Measurements from ENCODE around the gene EIF4A3. TPM values are rescaled to one million over a fixed set of nuclear protein-coding genes. Genes with fewer than 3 reads are reported as not detected.
"Not testable (repeated sequence)": the region's sequence is repeated elsewhere in the genome, so short reads cannot be mapped to it uniquely, and the experiment has no call there.

The EIF4A3 gene
- polyA plus RNA-seq, 4 donors = 102 to 122 (median 115) TPM

GRCh38 chr17:80173916-80174315 is 27.0 kb upstream of the EIF4A3 start:
- DNase-seq (ENCODE audit: low read depth in 4 of 4, low spot score in 3 of 4) = no peak

- no peak for DNase-seq (ENCODE audit: low read depth in 4 of 4, low spot score in 3 of 4)
These were observed 26.2 kb upstream of the EIF4A3 start for GRCh38 chr17:80173126-80173525.

DNA sequence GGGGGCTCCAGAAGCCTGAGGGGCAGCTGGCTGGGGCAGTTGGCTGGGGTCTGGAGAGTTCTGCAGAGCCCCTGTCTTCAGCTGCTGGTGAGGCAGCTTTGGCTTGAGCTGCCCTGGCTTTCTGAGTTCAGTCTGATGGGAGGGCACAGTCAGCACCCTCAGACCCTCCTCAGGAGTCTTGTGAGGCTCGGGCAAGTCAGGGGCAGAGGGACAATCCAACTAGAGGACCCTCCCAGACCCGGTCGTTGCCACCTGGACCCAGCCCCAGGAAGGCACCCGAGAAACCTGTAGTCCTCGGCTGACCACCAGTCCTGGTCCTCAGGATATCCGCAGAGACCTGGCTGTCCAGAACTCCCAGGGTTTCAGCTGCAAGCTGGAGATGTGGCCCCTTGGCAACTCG is 24.8 kb upstream of the EIF4A3 start:
- DNase-seq (ENCODE audit: low read depth in 4 of 4, low spot score in 3 of 4) = no peak

- no peak for DNase-seq (ENCODE audit: low read depth in 4 of 4, low spot score in 3 of 4)
These were observed 23.0 kb upstream of the EIF4A3 start, which contains the start of gene CARD14 for GRCh38 chr17:80169784-80170500. Gene CARD14, plus strand, starts transcription at chr17:80170030. Its CDS starts 11,409 bp downstream, at chr17:80181439.

GRCh38 chr17:80169107-80169506 is 22.2 kb upstream of the EIF4A3 start:
- DNase-seq (ENCODE audit: low read depth in 4 of 4, low spot score in 3 of 4) = no peak

GRCh38 chr17:80168371-80168770 is 21.4 kb upstream of the EIF4A3 start:
- DNase-seq (ENCODE audit: low read depth in 4 of 4, low spot score in 3 of 4) = no peak

GRCh38 chr17:80166446-80166845 is 19.5 kb upstream of the EIF4A3 start:
- DNase-seq (ENCODE audit: low read depth in 4 of 4, low spot score in 3 of 4) = no peak

GRCh38 chr17:80164185-80164584 is 17.3 kb upstream of the EIF4A3 start:
- DNase-seq (ENCODE audit: low read depth in 4 of 4, low spot score in 3 of 4) = no peak

DNA sequence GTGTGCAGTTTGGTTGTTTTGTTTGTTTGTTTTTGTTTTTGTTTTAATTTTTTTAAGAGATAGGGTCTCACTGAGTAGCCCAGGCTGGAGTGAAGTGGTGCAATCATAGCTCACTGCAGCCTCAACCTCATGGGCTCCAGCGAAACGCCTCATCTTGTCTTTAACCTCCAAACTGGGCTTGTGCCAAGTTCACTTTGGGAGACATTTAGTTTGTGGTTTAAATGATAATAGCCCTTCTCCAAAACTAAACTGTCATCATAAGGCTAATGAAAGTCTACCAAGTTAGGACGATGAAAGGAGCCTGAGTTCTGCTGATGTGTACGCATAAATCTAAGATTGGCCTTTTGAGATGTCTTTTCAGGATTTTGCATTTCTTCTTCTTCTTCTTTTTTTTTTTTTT is 16.4 kb upstream of the EIF4A3 start:
- no peak for DNase-seq (ENCODE audit: low read depth in 4 of 4, low spot score in 3 of 4)

- no peak for DNase-seq (ENCODE audit: low read depth in 4 of 4, low spot score in 3 of 4)
These were observed 13.6 kb upstream of the EIF4A3 start for GRCh38 chr17:80160536-80160935.

- DNase-seq (ENCODE audit: low read depth in 4 of 4, low spot score in 3 of 4) = no peak
These were observed 11.9 kb upstream of the EIF4A3 start for GRCh38 chr17:80158846-80159245.

GRCh38 chr17:80155600-80155999 is 8.7 kb upstream of the EIF4A3 start:
- not testable (repeated sequence) for DNase-seq (ENCODE audit: low read depth in 4 of 4, low spot score in 3 of 4)

DNA sequence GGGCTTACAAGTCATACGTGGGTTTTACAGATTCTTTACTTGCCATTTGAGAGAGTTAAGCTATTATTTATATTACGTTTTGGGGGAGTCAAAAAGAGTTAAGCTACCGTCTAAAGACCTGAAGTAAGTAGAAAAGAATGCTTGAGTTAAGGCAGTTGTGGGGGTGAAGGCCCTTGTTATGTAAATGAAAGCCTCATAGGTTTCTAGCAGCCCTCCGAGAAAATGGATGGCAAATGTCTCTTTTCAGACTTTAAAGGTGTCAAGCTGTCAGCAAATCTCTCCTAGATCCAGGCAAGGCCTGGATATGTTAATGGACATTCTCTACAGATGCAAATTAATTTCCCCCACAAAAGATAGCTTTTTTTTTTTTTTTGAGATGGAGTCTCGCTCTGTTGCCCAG is 7.2 kb upstream of the EIF4A3 start:
- no peak for DNase-seq (ENCODE audit: low read depth in 4 of 4, low spot score in 3 of 4)

- DNase-seq (ENCODE audit: low read depth in 4 of 4, low spot score in 3 of 4) = no peak
These were observed 6.1 kb upstream of the EIF4A3 start for GRCh38 chr17:80153004-80153403.

DNA sequence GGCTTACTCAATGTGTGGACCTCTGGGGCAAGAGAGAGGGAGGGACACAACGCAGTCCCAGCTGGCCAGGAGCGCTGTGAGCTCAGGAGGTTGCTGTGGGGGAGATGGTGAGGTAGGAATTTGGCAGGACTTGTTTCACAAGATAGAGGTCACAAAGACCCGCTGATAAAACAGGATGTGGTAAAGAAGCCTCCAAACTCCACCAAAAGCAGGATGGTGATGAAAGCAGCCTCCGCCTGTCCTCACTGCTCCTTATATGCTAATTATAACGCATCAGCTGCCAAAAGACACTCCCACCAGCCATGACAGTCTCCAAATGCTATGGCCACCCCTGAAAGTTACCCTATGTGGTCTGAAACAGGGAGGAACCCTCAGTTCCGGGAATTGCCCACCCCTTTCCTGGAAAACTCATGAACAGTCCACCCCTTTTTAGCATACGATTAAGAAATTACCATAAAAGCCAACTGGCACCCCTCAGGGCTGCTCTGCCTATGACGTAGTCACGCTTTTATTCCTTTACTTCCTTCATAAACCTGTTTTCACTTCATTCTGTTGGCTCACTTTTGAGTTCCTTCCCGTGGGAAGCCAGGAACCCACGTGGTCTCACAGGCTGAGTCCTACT is 5.3 kb upstream of the EIF4A3 start:
- DNase-seq (ENCODE audit: low read depth in 4 of 4, low spot score in 3 of 4) = no peak

GRCh38 chr17:80151333-80151732 is 4.4 kb upstream of the EIF4A3 start:
- no peak for DNase-seq (ENCODE audit: low read depth in 4 of 4, low spot score in 3 of 4)

DNA sequence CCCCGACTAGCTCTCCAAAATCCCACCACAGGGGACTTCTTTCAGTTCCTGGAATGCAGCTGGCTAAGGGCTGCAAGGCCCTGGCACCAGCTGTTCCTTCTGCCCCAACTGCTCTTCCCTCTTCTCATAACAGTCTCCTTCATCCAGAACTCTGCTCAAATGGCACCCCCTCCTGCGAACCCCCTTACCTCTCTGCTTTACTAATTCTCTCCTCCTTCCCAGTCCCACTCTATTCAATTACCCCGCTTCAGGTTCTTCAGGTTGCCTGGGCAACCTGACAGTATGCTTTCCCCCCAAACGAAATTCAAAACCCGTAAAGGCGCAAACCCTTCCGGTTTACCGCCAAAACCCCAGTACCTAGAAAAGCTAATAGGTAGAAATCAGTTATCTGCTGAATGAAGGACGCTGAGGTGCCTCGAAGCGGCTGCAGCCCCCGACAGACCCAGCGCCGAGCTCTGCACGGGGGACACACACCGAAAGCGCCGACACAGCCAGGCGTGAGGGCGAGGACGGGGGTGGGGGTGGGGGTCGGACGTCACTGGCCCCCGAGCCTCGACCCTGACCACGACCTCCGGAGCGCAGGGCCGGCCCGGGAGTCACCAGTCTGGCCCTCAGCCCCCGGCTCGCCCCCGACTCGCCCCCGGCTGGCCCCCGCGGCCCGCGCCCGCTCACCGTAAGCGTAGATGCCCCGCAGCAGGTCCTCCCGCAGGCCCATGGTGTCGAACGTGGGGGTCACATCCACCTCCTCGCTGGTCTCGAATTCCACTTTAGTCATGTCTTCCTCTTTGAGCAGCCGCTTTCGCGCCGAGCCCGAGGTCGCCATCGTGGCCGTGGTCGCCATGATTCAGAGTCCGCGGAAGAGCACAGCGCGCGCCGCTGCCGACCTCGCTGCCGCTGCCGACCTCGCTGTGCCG is 550 bp downstream of the EIF4A3 start:
- no peak for DNase-seq (ENCODE audit: low read depth in 4 of 4, low spot score in 3 of 4)

DNA sequence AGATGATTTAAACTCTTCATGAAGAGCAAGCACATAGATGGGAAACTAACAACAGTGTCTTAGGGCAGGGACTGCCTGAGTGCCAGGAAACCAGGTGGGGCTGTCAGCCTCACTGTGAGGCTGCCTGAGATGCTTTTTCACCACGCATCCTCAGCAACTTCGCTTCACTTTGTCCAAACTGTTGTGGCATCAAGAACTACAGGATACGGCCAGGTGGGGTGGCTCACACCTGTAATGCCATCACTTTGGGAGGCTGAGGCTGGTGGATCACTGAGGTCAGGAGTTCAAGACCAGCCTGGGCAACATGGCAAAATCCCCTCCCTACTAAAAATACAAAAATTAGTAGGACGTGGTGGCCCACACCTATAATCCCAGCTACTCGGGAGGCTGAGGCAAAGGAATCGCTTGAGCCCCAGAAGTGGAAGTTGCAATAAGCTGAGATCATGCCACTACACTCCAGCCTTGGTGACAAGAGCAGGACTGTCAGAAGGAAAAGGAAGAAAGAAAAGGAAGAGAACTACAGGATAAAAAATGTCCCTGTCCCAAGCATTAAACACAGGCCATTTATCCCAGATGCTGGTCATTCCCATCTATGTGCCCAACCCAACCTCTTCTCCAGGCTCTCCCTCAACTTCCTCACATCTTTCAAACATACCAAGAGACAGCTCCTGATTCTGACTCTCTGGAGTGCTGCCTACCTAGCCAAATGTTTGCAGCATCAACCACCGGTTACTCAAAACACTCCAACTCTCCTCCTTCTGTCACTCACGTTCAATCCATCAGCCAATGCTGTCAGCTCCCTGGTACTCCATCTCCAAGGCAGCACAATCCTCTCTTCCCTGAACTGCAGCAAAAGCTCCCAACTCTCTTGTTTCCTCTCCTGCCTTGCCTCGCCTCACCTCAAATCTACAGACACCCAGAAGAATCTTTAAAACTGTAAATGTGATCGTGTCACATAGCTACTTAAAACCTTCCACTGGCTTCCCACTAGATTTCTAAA is 1.6 kb downstream of the EIF4A3 start:
- no peak for DNase-seq (ENCODE audit: low read depth in 4 of 4, low spot score in 3 of 4)

DNA sequence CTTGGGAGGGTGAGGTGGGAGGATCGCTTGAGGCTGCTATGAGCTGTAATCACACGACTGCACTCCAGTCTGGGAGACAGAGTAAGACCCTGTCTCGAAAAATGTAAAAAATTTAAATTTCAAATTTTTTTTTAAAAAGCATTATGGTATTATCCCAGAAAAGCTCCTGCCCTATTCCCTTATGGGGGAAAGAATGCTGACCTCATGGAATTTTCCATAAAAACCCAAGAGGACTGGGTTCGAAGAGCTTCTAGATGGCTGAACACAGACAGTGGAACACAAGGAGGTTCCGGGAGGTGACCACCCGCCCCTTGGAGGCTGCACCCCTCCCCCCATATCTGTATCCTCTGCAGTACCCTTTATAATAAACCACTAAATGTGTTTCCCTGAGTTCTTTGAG is 4.0 kb downstream of the EIF4A3 start:
- DNase-seq (ENCODE audit: low read depth in 4 of 4, low spot score in 3 of 4) = no peak

All from left renal pelvis (tissue), 4 donors.